Measurements from ENCODE around the gene INPP4B. TPM values are rescaled to one million over a fixed set of nuclear protein-coding genes. Genes with fewer than 3 reads are reported as not detected.

The INPP4B gene
- total RNA-seq, 1 experiment from 2014 or later: 0.07 TPM

GRCh38 chr4:142360657-142361056 is 485.4 kb downstream of the INPP4B start:
- DNase-seq: no peak
- Histone ChIP-seq H3K18ac (ENCODE audit: insufficient read length, low read depth, low read length) (no peak overlapping the region), H3K79me2 (ENCODE audit: insufficient read depth, low read length) (no peaks in the 10 kb centered on the region)

More at GRCh38 chr4:142360657-142361056, 485.4 kb downstream of the INPP4B start:
- no peaks in the 10 kb centered on the region for H3K4me1 ChIP-seq (ENCODE audit: insufficient read depth, low read length)
- H3K79me1 ChIP-seq (ENCODE audit: insufficient read depth, low read depth, low read length, poor library complexity, severe bottlenecking): no peaks in the 10 kb centered on the region
- H3K4ac ChIP-seq (ENCODE audit: low read depth, low read length): no peak overlapping the region
- H2AK5ac ChIP-seq (ENCODE audit: insufficient read length, low read length): no peak overlapping the region
- H3K36me3 Mint-ChIP-seq (ENCODE audit: insufficient read depth in 1 of 3, low read depth in 3 of 3): no peaks in the 10 kb centered on the region
- no peak overlapping the region for H3K9ac ChIP-seq (ENCODE audit: extremely low read depth, insufficient read length, low read length)
- H3K14ac ChIP-seq (ENCODE audit: insufficient read depth, low read length): no peak overlapping the region
- no peak overlapping the region for H2BK15ac ChIP-seq (ENCODE audit: low read depth, low read length)
- peaks cover 11 to 15% of the 10 kb centered on the region in 2 experiments for H3K4me1 Mint-ChIP-seq
- no peak overlapping the region for H2BK5ac ChIP-seq (ENCODE audit: insufficient read length, low read length)
- TF ChIP-seq CTCF (conservative IDR thresholded peaks at IDR 0.05): no peak
- H3T11ph ChIP-seq (ENCODE audit: low read length): no peak overlapping the region
- H2BK120ac ChIP-seq (ENCODE audit: low read depth, low read length, poor library complexity, severe bottlenecking): no peak overlapping the region
- no peak overlapping the region for H2AFZ ChIP-seq (ENCODE audit: low read length)
- H4K5ac ChIP-seq (ENCODE audit: insufficient read length, low read depth, low read length): no peak overlapping the region
- H3K27me3 ChIP-seq (ENCODE audit: insufficient read depth, low read length): no peaks in the 10 kb centered on the region
- H3K9me3 Mint-ChIP-seq: no peaks in the 10 kb centered on the region
- H4K8ac ChIP-seq (replicated peaks; ENCODE audit: insufficient read length, low read depth, low read length): no peak overlapping the region
- no peaks in the 10 kb centered on the region for H4K20me1 ChIP-seq (ENCODE audit: control insufficient read depth, insufficient read depth, insufficient read length)
- no peaks in the 10 kb centered on the region for H3K23me2 ChIP-seq (ENCODE audit: insufficient read length, low read depth, low read length, poor library complexity, severe bottlenecking)
- H2BK12ac ChIP-seq (ENCODE audit: insufficient read length, low read depth, low read length): no peak overlapping the region
- H4K91ac ChIP-seq (ENCODE audit: insufficient read length, low read depth, low read length): no peak overlapping the region
- H2BK20ac ChIP-seq (ENCODE audit: low read depth, low read length, poor library complexity, severe bottlenecking): no peak overlapping the region
- H3K4me2 ChIP-seq (ENCODE audit: insufficient read depth, insufficient read length, low read length): no peak overlapping the region
- no peak overlapping the region for H3K56ac ChIP-seq (ENCODE audit: insufficient read length, low read depth, low read length)
- WGBS (ENCODE audit: extremely low coverage, insufficient read length, low lambda C conversion rate): no CpG with 5 or more reads among the region's 1 CpG
- H3K4me3 Mint-ChIP-seq: no peak overlapping the region
- no peak overlapping the region for H3K23ac ChIP-seq (ENCODE audit: insufficient read length, low read depth, low read length)
- H3K9me3 ChIP-seq (ENCODE audit: control insufficient read depth, low read depth, low read length): no peaks in the 10 kb centered on the region
- H3K27ac Mint-ChIP-seq: peak overlapping the region in 1 of 3 experiments; percentile 6; a peak in 1 of 7 replicates
- H3K27ac ChIP-seq (ENCODE audit: insufficient read length, low read depth, low read length): no peak overlapping the region
- no peaks in the 10 kb centered on the region for H3K27me3 Mint-ChIP-seq (ENCODE audit: low read depth)

Measured in H9 (cell line).